ENCODE data around the gene VPS37D.

DNA sequence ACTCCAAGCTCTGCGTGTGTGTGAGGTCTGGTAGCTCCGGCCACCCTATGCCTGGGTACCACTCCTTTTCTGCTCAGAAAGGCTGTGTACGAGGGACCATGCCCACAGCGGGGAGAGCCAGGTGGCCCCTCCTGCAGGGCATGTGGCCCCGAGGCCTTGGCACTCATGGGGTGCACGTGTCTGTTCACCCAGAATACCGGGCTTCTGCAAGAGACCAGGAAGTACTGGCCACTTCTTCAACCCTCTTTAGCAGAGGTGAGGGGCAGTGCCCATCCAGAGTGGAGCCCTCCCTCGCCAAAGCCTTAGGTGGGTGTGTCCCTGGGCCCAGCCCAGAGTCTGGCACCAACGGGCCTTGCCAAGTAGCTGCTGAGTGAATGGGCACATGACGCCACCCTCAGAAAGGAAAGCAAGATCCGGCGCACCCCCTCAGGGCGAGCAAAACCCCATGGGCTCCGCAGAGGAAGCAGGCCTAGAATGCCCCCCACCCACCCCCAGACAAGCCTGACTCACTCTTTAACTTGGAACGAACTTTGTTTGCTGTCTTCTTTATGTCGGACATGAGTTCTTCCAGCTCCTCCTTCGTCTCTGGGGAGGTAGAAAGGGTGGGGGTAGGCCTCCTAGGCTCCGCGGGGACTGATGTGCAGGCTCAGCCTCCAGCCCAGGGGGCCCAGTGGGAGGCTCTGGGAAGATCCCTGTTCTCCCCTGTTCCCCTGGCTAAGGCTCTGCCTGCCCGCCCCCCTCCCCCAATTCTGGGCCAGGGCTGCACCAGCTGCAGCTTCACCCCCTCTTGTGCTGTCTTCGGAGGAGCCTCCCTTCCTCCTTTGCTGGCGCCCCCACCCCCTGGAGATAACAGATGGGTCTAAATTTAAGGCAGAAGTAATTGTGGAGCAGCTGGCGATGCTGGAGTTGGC is 37.3 kb downstream of the VPS37D start:
- TF ChIP-seq CTCF (conservative IDR thresholded peaks at IDR 0.05; ENCODE audit: low read length) (no peak), EZH2phosphoT487 (IDR thresholded peaks at IDR 0.05; ENCODE audit: borderline replicate concordance) (no peak)
